NCI-H774 (cell line): ENCODE data around the gene TCF15.
"Not testable (repeated sequence)": the region's sequence is repeated elsewhere in the genome, so short reads cannot be mapped to it uniquely, and the experiment has no call there.

Experiments used
- DNase-seq: peaks from one replicate; lab custom pipeline; 2025; lab: John Stamatoyannopoulos, UW

TCF15 gene

GRCh38 chr20:642013-642397, 31.9 kb upstream of the TCF15 start:
- DNase-seq: not testable (repeated sequence)

- no peak for DNase-seq
Measured at GRCh38 chr20:641516-641875, 31.4 kb upstream of the TCF15 start.

GRCh38 chr20:640674-641515, 30.8 kb upstream of the TCF15 start:
- no peak for DNase-seq

- DNase-seq: no peak
Measured at GRCh38 chr20:638579-638978, 28.5 kb upstream of the TCF15 start.

- no peak for DNase-seq
Measured at GRCh38 chr20:637559-637958, 27.4 kb upstream of the TCF15 start.

- DNase-seq: no peak
Measured at GRCh38 chr20:635893-636338, 25.8 kb upstream of the TCF15 start.

- DNase-seq: no peak
Measured at GRCh38 chr20:635028-635892, 25.2 kb upstream of the TCF15 start.

GRCh38 chr20:634148-634925, 24.2 kb upstream of the TCF15 start:
- no peak for DNase-seq

- DNase-seq: no peak
Measured at GRCh38 chr20:631101-631500, 21.0 kb upstream of the TCF15 start.

GRCh38 chr20:626579-626978, 16.5 kb upstream of the TCF15 start:
- DNase-seq: no peak

GRCh38 chr20:625360-625932, 15.3 kb upstream of the TCF15 start:
- no peak for DNase-seq

- no peak for DNase-seq
Measured at GRCh38 chr20:623704-624103, 13.6 kb upstream of the TCF15 start.

- DNase-seq: no peak
Measured at GRCh38 chr20:623021-623420, 12.9 kb upstream of the TCF15 start.

GRCh38 chr20:622161-622560, 12.1 kb upstream of the TCF15 start:
- no peak for DNase-seq

- DNase-seq: no peak
Measured at GRCh38 chr20:621125-621756, 11.1 kb upstream of the TCF15 start.

GRCh38 chr20:620246-620645, 10.1 kb upstream of the TCF15 start:
- no peak for DNase-seq

- DNase-seq: no peak
Measured at GRCh38 chr20:618980-619379, 8.9 kb upstream of the TCF15 start.

GRCh38 chr20:617934-618690, 8.0 kb upstream of the TCF15 start:
- DNase-seq: no peak

- no peak for DNase-seq
Measured at GRCh38 chr20:615514-615913, 5.4 kb upstream of the TCF15 start.

GRCh38 chr20:611843-612185, 1.7 kb upstream of the TCF15 start:
- no peak for DNase-seq
